Stimulated activated CD4-positive, alpha-beta T cell treated with anti-CD3 and anti-CD28 coated beads, Interleukin-1b, Interleukin-23, amount 100 ng/mL, for 4 hours (primary cell): Measurements from ENCODE around the gene CCR7.
A peak's percentile ranks its signal among the peaks of the same experiment; 100 is the strongest.

Experiments used
- DNase-seq, 2 donors: peaks; one replicate each; pipeline ENCODE4 v3.0.0-alpha.2; 2020; ENCODE audit warnings: low read depth in 2 of 2

CCR7 gene

DNA sequence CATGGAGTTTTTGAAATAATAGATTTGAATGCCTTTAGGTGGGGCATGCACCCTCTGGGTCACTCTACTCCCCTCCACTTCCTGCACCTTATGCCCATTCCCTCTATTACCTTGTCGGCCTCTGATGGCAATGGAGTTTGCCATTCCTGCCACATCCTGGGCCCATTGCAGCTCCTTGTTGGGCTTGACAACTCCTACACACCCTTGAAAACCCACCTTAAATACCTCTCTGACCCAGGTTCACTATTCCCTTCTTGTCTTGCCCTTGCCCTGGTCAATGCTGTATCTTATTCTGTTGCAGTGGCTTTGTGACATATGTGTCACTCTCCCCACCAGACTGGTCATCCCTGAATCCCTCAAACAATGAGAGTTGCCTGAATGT is 2.4 kb downstream of the CCR7 start:
- no peak for DNase-seq

DNA sequence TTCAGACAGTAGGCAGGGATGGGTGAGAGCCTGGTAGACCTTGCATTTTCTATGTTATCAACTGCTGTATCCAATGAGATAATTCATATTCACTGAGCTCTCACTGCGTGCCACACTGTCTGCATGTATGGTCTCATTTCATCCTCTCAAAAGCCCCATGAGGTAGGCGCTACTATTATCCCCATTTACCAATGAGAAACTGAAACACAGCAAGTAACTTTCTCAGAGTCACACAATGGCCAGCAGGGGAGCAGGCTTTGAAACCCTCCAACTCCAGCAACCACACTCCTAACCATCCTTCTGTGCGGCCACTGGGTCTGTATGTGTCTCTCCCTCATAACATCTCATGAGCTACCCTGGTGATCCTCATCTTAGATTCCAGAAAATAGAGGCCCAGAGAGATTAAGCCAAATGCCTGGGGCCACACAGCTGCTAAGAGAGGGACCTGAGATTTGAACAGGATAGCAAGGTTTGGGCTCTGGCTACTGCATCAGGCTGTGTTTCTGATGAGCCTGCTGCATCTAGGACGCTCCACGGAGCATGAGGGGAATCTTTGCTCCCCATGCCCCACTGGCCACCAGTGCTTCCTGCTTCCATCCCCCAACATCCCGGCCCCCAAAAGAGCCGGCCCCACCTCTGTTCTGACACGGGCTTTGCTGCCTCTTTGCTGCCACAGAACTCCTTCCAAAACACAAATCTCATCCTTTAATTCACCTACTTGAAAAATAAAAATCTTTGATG is 3.2 kb downstream of the CCR7 start:
- no peak for DNase-seq

DNA sequence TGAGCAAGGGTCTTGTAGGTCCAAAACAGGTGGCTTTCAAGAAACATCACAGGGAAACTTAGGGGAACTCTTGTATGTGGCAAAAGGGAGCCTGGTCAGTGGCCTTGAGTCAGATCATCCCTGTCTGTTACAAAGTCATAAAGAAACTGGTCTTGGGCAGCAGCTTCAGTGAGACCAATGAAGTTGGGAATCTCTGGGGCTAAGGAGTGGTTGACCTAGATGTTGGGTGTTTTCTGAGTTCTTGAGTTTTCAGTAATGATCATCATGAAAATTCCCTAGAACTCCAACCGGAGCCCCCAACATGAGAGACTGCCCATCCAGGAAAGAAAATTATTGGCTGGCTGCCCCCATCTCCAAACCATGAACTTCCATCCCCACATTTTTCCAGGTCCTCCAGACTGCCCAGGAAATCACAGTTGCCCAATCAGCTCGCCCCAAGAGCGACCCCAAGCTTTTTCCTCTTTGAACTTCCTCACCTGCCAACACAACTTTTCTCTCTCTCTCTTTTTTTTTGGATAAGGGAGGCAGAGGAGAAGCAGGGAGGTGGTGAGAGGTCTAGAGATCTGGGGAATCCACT is 3.9 kb downstream of the CCR7 start:
- DNase-seq, result no peak

DNA sequence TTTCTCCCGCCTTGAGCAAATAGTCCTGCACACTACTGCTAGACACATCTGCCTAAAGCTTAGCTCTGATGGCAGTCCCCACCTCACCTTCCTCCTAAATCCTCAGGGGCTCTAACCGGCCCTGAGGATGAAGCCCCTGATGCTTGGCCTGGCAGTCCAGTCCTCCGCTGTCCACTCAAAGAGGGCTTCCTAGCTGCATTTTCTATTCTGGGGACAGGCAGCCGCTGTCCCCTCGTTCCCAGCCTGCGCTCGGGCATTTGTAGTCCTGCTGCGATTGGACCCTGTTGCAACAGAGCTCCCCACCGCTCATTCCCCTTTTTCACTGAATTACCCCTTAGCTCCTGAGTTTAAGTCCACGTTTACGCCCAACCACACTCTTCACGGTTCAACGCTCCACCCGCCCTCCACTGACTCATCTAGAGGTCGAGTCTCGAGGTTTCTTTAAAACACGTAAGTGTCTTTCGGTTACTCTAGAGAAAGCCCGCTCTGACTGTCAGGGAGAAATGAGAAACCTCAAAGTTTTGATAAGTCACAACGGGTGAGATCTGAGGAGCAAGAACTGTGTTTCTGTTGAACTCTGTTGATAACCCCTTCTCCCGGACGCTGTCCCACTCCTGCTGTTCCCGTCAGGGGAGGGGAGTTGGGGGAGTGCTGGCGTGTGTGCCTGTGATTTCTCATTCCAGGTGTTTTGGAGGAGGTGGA is 4.5 kb downstream of the CCR7 start:
- peak; percentile 55 to 73 for DNase-seq

DNA sequence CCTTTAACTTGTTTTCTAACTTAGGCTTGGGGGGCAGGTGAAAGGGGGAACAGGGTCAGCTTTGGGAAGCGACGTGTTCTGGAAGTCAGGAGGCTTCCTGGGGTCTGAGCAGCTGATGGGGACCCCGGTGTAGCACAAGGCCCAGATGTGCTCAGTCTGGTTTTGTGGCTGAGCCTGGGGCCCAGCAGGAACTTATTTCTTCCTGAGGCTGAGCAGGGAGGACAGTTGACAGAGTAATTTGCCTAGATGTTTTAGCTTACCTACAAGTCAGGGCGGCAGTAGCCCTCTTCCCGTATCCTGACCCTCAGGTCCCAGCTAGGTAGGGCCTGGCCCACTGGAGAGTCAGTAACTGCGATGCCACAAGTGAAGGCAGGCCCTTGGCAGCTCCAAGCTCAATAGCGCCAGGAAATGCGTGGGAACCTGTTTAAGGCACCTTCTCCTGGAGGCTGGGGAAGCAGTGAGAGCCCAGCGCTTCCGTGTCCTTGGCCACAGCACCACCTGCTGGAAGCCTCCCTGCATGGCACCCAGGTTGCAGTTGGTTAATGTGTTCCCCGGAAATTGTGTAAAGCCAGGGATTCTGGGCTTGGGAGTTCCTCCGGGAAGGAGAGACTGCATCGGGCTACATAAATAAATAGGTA is 5.2 kb downstream of the CCR7 start:
- DNase-seq, result peak; percentile 78 to 84

DNA sequence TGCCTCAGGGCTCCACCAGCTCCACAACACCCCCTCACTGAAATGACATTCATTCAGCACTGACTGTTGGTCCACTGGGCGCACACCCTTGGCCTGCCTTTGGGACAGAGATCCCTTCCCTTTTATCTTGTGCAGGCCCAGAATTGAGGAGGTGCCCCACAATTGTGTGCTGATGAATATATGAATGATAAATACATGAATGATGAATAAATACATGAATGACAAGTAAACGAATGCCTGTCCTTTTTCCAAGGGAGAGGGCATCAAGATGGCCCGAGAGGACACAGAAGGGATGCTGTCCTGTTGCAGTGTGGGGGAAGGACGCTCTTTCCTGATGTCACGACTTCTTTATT is 5.7 kb downstream of the CCR7 start:
- DNase-seq, result no peak

DNA sequence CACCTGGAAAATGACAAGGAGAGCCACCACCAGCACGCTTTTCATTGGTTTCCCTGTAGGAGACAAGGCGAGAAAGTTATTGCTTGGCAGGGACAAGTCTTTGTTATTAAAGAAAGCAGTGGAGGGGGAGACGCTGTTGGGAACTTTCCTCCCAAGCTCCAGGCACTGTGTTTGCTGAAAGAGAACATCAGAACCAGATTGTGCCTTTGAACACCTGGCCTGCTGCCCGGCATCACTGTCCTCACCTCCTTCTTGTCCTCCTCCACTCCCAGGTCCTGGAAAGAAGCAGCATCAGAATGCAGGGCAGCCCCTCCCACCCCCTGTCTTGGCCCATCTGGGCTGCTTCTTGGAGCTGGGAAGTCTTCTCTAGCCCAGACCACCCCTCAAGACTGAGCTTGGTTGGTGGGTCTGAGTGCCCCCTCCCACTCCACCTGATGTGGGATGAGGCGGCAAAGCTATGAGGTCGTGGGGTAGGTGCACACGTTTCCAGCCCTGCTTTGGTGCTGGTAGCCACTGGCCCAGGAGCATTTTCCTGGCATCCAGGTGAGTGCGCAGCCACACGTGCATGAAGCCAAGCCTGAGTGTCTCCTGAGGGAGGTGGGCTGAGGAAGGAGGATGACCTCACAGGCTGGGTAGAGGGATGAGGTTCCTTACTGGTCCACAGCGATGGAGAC is 6.2 kb downstream of the CCR7 start:
- DNase-seq, result no peak

DNA sequence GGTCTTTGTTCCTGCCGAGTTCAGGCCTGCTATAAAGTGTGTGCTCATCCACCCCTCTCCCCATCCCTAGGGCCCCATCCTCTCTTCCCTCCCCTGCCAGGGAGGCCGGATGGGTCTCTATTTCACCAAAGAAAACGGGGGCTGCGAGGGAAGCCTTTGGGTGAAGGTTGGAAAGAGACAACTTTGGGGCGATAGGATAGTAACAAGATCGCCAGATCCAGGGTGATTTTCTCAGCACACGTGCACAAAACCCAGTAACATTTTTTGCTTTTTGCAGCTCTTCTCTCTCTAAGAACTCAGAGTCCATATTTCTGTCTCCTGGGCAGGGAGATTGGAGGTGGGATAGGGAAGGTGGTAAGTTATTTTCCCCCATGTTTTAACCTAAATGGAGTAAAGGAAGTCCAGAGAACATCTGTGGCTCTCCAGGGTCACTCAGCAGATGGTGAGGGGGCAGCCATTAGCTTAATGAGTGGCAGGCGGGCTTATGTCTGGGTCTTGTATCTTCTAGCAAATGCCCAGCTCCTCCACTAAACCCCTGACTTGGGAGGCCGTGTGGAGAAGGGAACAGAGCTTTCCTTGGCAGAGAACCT is 6.9 kb downstream of the CCR7 start:
- no peak for DNase-seq

DNA sequence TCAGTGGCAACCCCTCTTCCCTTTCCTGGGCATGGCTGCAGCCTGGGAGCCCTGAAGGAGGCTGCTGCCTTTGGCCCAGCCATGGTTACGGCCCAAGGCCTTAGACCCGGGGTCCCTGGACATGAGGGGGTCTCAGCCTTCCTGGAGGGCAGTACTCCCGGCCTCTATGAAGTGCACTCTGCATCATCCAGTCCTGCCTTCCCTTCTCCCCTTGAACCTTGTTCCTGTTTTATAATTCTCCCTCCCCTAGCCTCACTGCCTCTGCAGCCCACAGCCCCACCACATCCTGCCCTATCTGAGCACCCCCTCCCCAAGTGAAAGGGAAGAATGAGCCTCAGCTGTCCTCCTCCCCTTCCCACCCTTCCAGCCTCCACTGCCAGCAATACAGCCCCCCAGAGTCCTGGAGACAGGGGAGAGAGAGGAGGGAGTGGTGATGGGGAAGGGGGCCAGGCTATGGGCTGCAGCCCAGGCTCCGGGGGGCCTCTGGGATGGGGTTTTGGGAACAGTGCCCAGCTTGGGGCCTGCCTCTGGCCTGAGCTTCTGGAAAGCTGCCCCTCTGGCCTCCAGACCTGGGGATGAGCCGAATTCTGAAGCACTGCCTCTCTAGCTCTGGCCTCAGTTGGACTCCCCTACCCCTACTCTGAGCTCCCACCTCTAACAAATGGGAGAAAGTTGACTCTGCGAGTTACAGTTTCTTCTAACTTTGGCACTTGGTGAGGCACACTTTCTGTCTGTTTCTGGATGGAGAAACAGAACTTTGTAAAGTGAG is 7.6 kb downstream of the CCR7 start:
- DNase-seq, result no peak

DNA sequence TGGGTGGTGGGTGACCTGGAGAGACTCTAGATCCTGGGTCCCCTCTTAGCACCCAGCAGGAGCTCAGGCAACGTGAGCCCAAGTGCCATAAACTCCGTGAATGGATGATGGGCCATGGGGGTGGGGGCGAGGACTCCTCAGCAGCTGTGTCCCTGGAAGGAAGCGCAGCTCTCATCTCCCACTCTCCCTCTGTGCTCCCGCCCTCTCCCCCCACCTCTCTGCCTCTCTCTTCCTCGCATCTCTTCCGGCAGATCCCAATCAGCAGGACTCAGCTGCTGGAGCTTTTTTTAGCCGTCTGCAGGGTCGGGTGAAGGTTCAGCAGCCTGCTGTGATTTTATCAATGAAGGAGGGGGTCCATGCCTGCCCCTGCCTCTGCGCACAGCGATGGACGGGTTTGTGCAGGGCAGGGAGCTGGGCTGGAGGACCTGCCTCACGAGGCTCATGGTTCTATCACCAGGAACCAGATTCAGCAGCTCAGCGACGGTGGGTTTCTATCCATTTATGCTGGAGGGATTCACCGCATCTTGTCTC is 8.3 kb downstream of the CCR7 start:
- no peak for DNase-seq

DNA sequence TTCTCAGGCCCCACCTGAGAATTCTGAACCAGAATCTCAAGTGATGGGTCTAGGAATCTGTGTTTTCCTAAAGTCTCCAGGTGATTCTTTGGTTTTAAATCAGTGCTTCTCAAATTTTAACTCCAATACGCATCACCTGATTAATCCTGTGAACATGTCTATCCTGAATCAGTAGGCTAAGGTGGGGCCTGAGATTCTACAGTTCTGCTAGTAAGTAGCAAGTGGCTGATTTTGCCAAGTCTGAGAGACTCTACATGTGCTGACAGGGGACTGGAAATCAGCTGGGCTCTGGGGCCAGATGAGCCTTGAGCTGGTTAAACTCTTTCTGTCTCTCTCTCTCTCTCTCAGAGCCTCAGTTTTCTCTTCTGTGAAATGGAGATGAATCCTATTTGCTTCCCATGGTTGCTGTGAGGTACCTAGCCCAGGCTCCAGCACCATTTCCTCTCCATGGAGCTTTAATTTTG is 9.0 kb downstream of the CCR7 start:
- DNase-seq, result no peak

DNA sequence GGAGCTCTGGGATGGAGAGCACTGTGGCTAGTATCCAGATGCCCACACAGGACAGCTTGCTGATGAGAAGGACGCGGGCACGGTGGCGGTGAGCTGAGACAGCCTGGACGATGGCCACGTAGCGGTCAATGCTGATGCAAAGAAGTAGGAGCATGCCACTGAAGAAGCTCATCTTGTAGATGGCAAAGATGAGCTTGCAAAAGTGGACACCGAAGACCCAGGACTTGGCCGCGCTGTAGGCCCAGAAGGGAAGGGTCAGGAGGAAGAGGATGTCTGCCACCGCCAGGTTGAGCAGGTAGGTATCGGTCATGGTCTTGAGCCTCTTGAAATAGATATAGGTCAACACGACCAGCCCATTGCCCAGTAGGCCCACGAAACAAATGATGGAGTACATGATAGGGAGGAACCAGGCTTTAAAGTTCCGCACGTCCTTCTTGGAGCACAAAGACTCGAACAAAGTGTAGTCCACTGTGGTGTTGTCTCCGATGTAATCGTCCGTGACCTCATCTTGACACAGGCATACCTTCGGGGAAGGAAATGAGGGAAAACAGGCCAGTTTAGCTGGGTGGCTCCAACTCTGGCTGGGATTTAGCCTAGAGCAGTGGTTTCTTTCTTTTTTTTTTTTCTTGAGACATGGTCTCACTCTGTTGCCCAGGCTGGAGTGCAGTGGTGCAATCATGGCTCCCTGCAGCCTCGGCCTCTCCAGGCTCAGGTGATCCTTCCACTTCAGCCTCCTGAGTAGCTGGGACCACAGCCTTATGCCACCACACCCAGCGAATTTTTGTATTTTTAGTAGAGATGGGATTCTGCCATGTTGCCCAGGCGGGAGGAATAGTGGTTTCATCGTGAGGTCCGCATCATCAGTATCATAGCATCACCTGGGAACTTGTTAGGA is 9.7 kb downstream of the CCR7 start:
- no peak for DNase-seq

DNA sequence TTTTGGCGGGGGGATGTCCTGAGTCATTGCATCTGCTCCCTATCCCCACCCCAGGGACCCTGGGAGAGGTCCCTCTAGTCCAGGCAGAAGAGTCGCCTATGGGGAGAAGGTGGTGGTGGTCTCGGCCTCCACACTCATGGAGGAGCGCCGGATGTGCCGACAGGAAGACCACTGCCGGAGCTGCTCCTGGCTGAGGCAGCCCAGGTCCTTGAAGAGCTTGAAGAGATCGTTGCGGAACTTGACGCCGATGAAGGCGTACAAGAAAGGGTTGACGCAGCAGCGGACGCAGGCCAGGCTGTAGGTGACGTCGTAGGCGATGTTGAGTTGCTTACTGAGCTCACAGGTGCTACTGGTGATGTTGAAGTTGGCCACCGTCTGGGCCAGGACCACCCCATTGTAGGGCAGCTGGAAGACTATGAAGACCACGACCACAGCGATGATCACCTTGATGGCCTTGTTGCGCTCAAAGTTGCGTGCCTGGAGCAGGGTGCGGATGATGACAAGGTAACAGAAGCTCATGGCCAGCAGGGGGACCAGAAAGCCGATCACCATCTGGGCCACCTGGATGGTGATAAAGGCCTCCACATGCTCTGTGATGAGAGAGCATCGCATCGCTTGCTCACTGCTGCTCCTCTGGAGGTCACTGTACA is 10.5 kb downstream of the CCR7 start:
- no peak for DNase-seq

DNA sequence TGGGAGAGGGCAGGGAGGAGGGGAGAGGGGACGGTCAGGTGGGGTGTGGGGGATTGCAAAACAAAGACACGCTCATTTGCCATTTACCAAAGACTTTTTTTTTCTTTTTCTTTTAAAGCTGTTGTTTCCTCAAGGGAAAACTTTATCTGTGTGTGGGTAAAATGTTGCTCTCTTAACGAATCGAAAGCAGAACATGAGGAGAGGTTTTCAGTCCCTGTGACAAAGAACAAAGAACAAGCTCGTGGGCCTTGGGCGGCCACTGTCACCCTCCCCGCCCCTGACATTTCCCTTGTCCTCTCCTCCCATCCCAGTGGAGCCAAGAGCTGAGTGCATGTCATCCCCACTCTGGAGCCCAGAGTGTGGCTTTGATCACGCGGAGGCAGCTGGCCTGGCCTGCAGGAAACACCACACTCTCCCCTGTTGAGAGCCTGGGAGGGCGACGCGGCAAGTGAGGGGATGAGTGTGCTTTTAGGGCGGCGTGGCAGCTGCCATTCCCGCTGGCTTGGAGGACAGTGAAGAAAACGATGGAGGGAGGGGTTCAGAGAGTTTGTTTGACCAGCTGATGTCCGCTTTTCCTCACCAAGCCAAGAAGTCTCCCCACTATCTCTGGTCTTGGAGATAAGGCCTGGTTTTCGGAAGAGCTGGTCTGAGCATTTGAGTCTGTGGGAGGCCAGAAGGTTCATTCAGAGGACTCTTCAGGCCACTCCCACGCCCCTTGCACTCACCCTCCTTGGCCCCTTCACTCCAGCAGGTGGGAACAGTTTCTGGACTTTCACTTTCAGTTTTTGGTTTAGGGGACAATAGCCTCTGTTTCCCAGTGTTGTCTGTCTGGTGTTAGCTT is 11.4 kb downstream of the CCR7 start:
- no peak for DNase-seq

DNA sequence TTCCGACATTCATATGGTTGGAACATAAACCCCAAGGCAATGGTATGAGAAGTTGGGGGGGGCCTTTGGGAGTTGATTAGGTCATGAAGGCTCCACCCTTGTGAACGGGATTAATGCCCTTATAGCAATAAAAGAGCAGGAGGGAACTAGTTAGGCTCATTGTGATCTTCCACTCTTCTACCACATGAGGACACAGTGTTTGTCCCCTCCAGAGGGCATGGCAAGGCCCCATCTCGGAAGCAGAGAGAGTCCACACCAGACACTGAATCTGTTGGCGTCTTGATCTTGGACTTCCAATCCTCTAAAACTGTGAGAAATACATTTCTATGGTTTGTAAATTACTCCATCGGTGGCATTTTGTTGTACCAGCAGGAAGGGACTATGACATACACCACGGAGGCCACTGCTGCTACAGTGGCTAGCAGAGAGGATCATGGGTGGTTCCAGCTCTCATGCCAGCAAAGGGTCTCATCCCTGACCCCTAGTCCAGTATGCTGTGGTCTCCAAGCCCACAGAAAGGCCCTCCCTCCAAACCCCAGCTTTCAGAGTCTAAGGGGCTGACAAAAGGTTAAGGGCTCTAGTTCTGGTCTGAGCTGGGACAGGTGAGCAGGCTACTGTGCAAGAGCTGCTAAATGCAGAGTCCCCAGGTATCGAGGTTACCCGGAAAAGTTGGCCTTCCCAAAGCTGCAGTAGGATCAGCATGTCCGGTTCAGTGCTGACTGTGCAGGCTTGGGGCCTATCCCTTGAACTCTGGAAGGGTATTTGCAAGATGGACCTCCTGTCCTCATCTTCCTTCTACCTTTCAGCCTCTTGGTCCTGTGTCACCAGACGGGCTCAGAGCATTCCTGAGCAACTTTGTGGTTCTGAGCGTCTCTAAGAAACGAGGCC is 12.2 kb downstream of the CCR7 start:
- no peak for DNase-seq

DNA sequence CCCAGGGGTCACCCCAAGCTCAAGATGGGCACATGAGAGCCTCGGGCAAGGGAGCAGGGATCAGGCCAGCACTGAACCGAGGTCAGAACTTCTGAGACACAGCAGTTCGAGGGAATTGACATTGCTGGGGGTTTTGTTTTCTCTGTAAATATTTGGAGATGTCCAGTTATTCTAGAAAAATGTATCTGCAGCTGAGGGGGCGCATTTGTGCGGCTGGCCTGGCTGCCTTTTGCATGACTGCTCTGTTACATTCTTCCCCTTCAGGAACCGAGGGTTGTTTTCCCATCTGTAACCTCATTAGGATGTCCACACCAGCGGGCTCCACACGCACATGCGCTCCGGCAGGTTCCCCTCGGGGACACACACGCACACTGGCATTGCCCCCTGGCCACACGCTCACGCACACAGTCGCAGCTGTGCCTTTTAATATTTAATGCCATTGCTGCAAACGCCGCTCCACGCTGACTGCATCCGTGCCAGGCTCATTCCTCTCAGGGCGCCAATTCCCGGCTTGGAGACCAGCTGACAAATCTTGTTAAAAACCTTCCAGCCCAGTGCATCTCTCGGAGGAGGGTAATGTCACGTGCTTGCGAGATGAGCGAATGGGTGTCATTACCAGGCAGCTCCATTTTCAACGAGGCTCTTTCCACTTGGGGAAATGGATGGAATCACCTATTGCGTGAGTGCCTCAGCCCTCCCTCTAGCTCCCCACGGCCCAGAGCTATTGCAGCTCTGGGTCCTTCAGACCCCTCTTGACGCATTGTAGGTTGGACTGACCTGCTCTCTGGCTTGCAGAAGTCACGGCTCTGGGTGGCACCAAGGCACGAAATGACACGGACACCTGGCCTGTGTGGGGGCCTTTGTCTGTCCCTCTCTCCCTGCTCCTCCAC is 13.1 kb downstream of the CCR7 start:
- no peak for DNase-seq
